Frontal cortex (tissue), 4 donors: ENCODE measurements around the gene SLC22A23. TPM values are rescaled to one million over a fixed set of nuclear protein-coding genes. Genes with fewer than 3 reads are reported as not detected.
A peak's percentile ranks its signal among the peaks of the same experiment; 100 is the strongest.
"Not testable (repeated sequence)": the region's sequence is repeated elsewhere in the genome, so short reads cannot be mapped to it uniquely, and the experiment has no call there.

Experiments used
- DNase-seq, 2 donors: peaks; one replicate each; pipeline ENCODE4 v3.0.0; 2012; ENCODE audit warnings: low spot score in 2 of 2
- FAIRE-seq: peaks from 2 replicates; lab custom pipeline; 2012; peaks lifted over from hg19 to GRCh38; lab: Jason Lieb, UNC
- total RNA-seq: library from RNA; depleted of rRNA; stranded (reverse); fragments of >200 nt; gene quantifications from one replicate; pipeline ENCODE4 v1.2.3, GENCODE V29; 2014
- donor health status: control.
- donor health status: control.
- donor health status: control.

SLC22A23 gene
- total RNA-seq, 1 donor from 2014 or later = 22.8 TPM

DNA sequence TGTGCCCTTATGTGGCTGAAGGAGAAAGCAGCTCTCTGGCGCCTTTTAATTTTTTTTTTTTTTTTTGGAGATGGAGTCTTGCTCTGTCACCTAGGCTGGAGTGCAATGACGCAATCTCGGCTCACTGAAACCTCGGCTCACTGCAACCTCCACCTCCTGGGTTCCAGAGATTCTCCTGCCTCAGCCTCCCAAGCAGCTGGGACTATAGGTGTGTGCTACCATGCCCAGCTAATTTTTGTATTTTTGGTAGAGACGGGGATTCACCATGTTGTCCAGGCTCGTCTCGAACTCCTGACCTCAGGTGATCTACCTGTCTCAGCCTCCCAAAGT lies 212.1 kb downstream of the SLC22A23 start:
- not testable (repeated sequence) for FAIRE-seq, DNase-seq

DNA sequence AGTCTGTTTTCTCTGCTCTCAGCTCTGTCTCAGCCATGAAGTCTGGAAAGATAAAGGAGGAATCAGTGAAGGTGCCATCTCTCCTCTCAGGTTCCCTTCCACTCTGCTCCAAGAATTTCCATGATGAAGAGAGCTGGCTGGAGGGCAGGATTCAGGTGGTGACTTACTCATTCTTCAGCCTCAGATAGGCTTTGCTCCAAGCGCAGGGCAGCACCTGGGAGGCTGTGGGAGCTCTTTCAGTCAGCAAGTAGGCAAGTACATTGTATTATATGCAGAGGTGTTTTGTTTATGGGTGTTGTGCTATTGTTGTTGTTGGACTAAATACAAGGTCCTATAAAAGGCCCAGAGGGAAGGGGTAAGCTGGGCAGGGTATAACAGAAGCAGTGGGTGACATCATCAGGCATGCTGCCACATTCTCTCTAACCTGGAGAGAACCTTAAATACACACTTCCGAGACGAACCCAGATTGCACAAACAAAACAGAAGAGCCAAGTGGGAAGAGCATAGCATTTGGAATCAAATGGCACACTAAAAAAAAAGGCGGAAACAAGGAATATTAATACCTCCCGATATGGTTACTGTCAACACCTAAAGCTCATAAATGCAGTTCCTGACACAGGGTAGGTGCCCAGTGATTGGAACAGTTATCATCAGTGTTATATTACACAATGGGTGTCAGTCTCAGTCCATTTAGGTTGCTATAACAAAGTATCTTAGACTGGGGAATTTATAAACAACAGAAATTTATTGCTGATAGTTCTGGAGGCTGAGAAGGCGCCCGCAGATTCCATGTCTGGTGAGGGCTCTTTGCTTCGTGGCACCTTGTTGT lies 212.6 kb downstream of the SLC22A23 start:
- DNase-seq = no peak
- FAIRE-seq = no peak

DNA sequence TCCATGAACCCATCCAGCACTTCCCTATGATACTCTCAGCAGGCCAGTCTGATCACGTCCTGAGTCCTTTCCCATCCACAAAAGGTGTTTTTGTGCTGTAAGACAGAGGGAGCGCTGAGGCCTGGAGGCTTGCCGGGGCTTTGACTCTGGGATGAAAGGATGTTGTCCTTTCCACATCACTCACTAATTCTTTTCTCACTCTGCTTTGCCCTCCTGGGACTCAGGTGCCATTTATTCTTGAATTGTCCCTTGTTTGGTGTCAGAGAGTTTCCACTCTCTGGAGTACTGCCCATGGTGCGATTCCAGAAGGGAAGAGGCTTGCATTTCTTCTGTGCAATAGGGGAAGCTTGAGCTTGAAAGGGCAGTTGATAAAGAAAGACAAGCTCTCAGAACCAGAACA lies 214.1 kb downstream of the SLC22A23 start:
- DNase-seq (no peak), FAIRE-seq (no peak)

DNA sequence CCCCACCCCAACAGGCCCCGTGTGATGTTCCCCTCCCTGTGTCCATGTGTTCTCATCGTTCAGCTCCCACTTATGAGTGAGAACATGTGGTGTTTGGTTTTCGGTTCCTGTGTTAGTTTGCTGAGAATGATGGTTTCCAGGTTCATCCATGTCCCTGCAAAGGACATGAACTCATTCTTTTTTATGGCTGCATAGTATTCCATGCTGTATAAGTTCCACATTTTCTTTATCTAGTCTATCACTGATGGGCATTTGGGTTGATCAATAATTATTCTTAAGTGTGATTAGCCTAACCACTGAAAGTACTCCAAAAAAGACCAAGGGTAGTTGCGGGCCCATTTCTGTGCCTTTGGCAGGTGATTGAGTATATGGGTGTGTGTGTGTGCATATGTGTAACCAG lies 215.1 kb downstream of the SLC22A23 start:
- not testable (repeated sequence) for DNase-seq, FAIRE-seq

DNA sequence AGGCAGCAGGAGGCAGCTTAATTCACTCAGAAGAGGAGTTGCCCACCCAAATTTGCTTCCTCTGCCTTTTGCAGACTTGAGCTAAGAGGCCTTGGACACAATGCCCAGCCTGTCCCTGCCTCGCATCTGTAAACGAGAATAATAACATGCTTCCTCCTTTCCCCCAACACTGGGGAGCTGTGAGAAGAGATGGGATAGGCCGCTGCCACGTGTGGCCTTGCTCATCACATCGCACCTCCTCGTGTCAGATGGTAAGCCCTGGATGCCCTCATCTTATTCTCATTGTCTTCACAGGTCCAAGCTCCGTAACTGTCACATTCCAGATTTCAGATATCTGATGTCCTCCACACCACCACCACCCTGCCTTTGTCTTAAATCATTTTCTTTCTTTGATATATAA lies 216.3 kb downstream of the SLC22A23 start:
- DNase-seq (no peak), FAIRE-seq (no peak)

DNA sequence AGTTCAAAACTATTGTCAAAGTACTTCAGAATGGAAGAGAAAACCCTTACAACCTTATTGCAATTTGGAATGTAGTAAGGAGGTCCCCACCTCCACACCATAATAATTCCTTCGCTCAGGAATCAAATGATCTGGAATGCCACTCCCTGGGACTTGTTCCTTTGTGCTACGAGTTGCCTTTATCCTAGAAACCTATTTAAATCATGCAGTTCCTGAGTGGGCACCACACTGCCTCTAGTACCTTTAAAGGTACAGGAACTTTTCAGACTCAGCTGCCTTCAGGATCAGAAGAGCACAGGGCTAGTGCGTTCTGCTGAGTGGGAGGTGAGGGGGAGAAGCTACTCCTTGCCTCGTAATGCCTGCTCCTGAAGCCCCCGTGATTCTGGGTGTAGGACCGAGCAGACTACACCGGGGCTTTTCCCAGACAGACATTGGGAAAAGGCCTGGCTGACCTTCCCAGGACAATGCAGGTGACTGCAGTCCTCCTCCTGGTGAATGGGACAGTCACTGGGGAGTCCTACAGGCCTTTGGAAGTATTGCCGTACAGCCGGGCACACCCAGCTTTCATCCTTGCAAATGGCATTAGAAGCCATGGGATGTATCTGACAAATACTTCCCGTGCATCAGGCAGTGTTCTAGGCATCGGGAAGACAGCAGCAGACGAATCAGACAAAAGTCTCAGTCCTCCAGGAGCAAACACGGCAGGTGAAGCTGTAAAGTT lies 217.6 kb downstream of the SLC22A23 start:
- DNase-seq (no peak), FAIRE-seq (no peak)

DNA sequence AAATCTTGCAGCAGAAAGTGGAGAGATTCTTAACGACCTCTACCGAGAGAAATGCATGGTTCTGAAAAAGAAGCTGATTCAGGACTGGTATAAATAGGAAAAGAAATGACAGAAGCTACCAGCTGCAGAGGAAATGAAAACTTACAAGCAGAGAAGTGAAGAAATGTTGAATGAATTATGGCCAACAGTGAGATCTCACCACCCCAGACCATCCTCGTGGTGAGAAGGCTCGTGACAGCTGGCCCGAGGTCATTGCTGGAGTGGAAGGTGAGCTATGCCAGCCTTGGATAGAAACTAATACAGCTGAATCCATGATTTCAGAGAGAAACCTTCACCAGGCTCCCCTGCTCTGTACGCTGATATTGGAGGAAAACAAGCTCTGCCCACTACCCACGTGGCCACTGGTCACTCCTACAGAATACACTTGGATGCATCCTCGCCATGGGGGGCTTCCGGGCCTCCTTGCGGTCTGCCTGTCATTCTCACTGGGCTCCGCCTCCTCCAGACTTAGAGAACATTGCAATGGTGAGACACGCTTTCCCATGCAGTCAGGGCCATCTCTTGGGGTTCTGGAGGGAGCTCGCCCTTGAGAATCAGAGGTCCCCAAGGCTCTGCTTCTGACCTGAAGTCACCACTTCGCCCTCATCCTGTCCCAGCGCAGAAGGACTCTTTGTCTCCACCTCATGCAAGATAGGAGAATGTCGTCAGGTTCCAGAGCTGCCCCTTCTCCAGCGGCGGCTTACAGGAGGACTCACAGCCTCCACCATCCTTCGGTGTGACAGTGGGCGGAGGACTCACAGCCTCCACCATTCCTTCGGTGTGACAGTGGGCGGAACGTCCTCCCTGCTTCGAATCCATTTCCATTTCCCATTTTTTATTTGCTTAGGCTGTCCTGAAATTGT lies 218.8 kb downstream of the SLC22A23 start:
- FAIRE-seq = no peak

DNA sequence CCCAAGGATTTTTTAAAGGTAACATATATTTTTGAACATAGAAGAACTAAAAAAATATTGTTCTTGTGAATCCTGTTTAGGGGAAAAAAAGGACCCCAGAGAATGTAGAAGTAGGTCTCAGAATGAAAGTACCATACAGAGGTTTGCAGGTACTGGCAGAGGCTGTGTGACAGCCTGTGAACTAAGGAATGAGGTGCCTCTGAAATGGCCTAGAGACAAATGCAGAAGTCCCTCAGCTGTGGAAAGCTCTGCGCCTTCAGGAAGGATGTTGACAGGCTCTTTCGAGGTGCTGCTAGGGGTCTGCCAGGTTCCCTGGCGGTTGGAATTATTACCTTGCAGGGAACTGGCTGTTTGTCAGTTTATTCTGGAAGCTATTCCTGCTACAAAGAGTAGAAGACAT lies 220.8 kb downstream of the SLC22A23 start:
- DNase-seq = no peak
- no peak for FAIRE-seq

More for the DNA sequence above, 218.8 kb downstream of the SLC22A23 start:
- no peak for DNase-seq

DNA sequence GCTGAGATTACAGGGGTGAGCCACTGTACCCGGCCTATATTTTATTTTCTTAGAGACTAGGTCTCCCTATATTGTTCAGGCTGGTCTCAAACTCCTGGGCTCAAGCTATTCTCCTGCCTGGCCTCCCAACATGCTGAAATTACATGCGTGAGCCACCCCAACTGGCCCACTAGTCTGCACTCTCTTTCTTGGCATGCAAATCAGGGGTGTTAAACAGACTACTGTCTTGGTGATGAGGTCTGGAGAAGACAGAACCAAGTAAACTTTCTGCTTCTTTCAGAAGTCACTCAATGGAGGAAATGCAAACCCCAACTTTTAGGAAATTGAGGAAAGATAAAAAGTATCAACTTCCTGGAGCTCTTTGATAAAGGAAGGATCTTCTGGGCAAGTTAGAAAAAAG lies 221.4 kb downstream of the SLC22A23 start:
- no peak for DNase-seq
- FAIRE-seq = no peak

DNA sequence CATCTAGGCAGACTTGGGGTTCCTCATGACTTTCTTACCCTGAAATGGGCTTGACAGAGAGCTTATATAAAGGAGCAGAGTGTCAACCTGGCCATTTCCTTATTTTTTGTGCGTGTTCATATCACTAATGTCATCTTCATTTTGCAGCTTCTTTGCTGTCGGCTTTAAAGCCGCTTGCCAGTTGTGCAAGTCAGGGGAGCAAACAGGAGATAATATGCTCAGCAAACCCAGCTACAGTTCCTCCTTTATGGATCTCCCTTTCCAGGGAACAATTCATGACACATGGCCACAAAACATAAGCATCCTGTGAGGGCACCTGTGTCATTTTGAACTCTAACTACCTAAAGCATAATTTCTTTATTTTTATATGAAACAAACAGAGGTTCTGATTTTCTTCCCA lies 222.9 kb downstream of the SLC22A23 start:
- FAIRE-seq = no peak

DNA sequence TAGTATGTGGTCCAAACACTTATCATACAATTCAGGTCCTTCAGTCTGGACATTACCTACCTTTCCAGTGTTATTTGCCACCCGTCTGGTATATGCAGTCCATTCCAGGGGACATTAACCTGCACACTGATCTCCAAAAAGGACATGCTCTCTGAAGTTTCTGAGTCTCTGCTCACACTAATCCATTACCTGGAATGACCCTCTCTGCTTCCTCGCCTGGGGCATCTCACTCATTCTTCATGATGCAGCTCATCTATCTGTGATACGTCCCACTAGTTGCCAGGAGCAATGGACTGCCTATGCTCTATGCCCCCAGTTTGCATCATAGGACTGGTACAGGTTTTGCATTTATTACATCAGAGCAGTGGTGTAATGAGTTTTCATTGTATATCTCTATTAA lies 223.5 kb downstream of the SLC22A23 start:
- FAIRE-seq (no peak), DNase-seq (no peak)

More for the DNA sequence above, 222.9 kb downstream of the SLC22A23 start:
- no peak for DNase-seq

DNA sequence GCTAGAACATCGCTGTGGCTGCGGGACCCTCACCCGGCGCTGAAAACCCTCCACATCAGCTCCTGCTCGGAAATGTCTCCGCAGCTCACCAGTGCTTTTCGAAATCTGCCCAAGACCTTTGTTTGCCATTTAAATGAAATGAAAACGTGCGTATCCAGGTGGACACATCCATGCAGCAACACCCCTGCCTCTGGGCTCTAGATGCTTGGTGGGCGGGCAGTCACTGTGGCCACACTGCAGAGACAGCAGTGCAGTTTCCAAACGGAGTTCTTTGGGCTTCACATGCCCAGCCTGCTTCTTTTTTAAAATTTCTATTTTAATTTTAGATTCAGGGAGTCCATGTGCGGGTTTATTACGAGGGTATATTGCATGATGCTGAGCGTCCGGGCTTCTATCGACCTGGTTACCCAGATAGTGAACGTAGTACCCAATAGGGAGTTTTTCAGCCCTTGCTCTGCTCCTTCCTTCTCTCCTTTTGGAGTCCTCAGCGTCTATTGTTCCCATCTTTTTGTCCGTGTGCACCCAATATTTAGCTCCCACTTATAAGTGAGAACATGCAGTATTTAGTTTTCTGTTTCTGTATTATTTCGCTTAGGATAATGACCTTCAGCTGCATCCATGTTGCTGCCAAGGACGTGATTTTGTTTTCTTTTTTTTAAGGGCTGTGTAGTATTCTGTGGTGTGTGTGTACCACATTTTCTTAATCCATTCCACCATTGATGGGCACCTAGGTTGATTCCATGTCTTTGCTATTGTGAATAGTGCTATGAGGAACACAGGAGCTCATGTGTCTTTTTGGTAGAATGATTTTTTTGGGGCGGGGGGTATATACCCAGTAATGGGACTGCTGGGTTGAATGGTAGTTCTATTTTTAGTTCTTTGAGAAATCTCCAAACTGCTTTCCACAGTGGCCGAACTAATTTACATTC lies 224.6 kb downstream of the SLC22A23 start:
- DNase-seq (no peak), FAIRE-seq (no peak)

DNA sequence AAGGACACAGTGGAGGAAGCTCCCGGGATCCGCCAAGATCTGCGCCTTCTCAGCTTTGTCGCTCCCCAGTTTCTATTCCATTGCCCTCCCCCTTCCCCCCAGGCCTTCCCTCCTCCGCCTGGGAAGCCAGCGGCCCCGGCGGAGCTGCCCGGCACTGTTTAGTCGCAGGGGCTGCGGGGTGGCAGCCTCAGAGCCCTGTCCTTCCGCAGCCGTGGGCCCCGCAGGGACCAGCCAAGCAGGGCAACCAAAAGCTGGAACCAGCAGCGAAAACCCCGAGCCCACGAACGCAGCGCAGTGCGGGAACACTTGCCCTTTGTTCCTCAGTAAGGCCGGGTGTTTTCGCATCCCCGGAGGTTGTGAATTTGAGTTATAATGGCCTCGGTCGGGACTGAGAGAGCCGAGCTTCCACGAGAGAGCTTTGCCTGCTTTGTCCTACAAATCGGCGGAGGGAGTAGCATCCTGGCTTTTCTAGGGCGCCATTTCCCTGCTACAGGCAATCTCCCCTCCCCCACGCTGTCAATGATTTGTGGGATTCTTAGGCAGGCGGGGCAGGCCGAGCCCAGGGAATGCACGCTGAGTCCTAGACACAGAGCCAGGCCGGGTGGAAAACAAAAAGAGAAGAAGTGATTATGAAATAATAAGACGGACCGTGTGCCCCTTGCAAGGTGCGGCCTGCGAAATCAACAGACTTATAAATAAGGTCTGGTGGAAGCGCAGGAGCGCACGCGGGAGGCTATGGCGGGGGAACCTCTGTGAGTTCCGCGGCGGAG lies 225.4 kb downstream of the SLC22A23 start:
- FAIRE-seq (no peak), DNase-seq (peak in 1 of 2 donors; percentile 47)

DNA sequence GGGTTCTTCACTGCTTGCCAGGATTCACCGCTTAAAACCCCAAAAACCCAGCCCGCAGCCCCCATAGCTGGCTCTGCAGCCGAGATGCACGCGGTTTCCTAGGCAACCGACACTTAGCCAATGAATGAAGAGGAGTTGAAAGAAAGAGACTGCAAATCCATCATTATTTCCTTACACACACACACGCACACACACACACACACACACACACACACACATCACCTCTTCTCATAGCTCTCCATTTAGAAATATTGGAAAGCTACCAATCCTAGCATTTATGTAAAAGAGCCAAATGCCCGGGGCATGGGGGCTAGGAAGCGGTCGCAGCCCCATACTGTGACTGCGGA lies 226.0 kb downstream of the SLC22A23 start:
- no peak for FAIRE-seq

DNA sequence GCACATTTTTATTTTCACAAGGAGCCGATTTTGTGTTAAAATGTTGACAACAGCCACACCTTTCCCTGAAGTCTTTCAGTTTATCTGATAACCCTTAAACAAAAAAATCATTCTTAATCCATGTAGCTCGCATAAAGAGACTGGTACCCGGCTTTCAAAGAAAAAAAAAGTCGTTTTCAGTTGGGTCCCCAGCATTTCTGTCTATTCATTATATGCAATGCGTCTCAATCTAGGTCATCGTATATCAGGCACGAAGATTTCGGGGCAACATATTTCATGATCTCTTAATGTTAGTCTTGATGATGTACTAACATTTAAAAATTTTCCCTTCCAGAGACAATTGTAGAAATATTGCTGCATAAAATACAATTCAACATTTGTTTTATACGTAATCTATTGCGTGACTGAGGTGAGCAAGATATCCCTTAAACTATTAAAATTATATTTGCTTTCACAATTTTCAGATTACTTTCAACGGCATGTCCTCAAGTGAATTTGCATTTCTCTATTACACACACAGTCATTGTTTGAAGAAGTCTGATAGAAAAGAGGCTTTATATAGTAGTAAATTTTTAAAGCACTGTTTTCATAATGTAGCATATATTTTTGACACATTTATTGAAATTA lies 226.5 kb downstream of the SLC22A23 start:
- no peak for DNase-seq
- FAIRE-seq = no peak

More for the DNA sequence above, 226.0 kb downstream of the SLC22A23 start:
- DNase-seq = no peak

DNA sequence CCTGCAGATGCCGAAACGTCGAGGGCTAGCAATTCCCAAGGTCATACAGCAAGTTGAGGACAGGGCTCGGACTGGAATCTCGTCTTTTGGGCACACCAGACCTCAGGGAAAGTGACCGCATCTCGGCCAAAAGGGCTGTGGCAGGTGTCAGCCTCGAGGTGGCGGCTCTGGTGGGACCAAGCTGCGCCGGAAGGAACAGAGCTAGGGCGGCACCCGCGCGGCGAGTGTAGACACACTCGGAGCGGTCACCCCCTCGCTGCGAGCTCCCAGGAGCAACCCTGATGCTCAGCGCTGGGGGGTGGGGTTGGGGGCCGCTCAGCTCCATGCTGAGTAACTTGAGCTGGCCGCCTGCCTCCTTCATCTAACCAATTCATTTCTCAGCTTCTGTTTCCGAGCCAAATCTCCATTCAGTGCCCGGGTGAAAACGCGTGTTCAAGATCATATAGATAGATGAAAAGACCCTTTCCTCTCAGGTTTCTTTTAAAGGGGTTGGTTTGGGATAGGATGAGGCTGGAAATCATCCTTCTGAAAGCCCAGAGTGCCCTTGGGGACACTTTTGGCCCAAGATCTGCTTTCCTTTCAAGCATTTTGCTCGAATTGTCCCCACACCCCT lies 227.2 kb downstream of the SLC22A23 start:
- DNase-seq (no peak), FAIRE-seq (no peak)

DNA sequence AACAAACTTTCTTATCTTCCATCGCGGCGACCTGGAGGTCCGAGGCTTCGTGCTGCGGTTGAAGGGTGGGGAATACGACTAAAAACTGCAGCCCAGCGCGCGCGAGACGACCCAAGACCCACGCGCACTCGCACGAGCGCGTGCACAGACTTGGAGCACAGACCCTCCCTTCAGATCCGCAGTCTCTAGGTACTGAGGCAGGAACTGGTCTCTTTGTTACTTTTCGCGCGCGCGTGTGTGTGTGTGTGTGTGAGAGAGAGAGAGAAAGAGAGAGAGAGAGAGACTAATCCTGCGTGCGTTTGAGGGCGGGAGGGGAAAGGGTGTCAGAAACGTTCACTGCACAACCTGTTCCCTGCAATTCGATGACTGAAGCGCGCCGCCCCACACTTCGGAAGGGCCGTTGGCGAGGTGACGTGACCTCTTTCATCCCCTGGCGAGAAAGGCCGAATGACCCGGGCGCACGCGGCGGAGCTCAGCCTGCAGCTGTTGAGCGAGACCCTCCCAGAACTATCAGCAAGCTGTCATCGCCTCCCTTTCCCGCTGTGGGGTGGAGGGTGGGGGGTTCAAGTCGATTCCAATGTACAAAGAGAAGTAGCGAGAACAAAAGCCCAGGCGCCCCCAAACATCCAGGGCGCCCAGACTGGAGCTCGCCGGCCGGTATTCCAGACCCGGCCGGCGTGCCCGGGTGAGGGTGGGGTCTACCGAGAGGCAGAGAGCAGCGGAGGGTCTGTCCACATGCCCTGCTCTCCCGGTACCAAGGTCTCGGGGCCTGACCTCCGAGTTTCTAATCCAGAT lies 227.9 kb downstream of the SLC22A23 start:
- DNase-seq (no peak), FAIRE-seq (no peak)
